PC-3 (cell line): Measurements from ENCODE around the gene RAD54L2. TPM values are rescaled to one million over a fixed set of nuclear protein-coding genes. Genes with fewer than 3 reads are reported as not detected.

ENCODE experiments used
- ATAC-seq: fragments of 200-7000 bp; cut with Tn5 transposase; 2 replicates; pipeline ENCODE4 v1.9.1; 2020; ENCODE audit warnings: mild to moderate bottlenecking, moderate library complexity
- BruUV-seq: library from RNA; stranded (reverse); fragments of 400-500 nt; replicated peaks from 2 replicates; lab custom pipeline; 2021; lab: Mats Ljungman, UMichigan
- CTCF ChIA-PET: fragments of 300-600 bp; sonication (Branson Sonifier 250); formaldehyde crosslinking; loops from one replicate; lab custom pipeline; 2022; ENCODE audit warnings: antibody characterized with exemption; lab: Charles Lee
- POLR2A ChIA-PET: fragments of 300-600 bp; sonication (Branson Sonifier 250); formaldehyde crosslinking; loops from one replicate; lab custom pipeline; 2022; ENCODE audit warnings: antibody characterized with exemption; ENCODE audit not compliant: unreplicated experiment; lab: Charles Lee
- DNase-seq: peaks from one replicate; pipeline ENCODE4 v3.0.0-alpha.2; 2015
- H2AFZ ChIP-seq: fragments of 300-600 bp; sonication (generic); 2 replicates; pipeline ENCODE4 v1.6.0; 2016; ENCODE audit warnings: antibody characterized with exemption, low read length
- H3F3A ChIP-seq: fragments of 300-600 bp; sonication (generic); one replicate; pipeline ENCODE4 v1.6.0; 2017; ENCODE audit warnings: antibody characterized with exemption, low read length, control low read depth, mild to moderate bottlenecking; ENCODE audit not compliant: unreplicated experiment
- H3K27ac ChIP-seq: fragments of 300-600 bp; sonication (generic); 2 replicates; pipeline ENCODE4 v1.5.1; 2016; ENCODE audit warnings: mild to moderate bottlenecking, low read length
- H3K27me3 ChIP-seq: fragments of 300-600 bp; sonication (generic); 2 replicates; pipeline ENCODE4 v1.6.1; 2016; ENCODE audit warnings: low read length, mixed read lengths
- H3K36me3 ChIP-seq: fragments of 300-600 bp; sonication (generic); 2 replicates; pipeline ENCODE4 v1.6.1; 2016; ENCODE audit warnings: low read depth, mixed run types, low read length, mixed read lengths
- H3K4me1 ChIP-seq: fragments of 300-600 bp; sonication (generic); 2 replicates; pipeline ENCODE4 v1.5.1; 2016; ENCODE audit warnings: low read length; ENCODE audit not compliant: insufficient read depth
- H3K4me2 ChIP-seq: fragments of 300-600 bp; sonication (generic); 2 replicates; pipeline ENCODE4 v1.6.0; 2016; ENCODE audit warnings: low read length
- H3K4me3 ChIP-seq: fragments of 300-600 bp; sonication (generic); 2 replicates; pipeline ENCODE4 v1.5.1; 2016; ENCODE audit warnings: mild to moderate bottlenecking, low read length, mixed read lengths
- H3K79me2 ChIP-seq: fragments of 300-600 bp; sonication (generic); 2 replicates; pipeline ENCODE4 v1.6.1; 2017; ENCODE audit warnings: low read length, mixed read lengths
- H3K9ac ChIP-seq: fragments of 300-600 bp; sonication (generic); 2 replicates; pipeline ENCODE4 v1.6.0; 2016; ENCODE audit warnings: mild to moderate bottlenecking, low read length
- H3K9me2 ChIP-seq: fragments of 300-600 bp; sonication (generic); replicated peaks from 2 replicates; pipeline ENCODE4 v1.6.1; 2016; ENCODE audit warnings: mixed run types, low read length, mixed read lengths
- H3K9me3 ChIP-seq: fragments of 300-600 bp; sonication (generic); 2 replicates; pipeline ENCODE4 v1.6.1; 2016; ENCODE audit warnings: low read length, mixed read lengths
- H4K20me1 ChIP-seq: fragments of 300-600 bp; sonication (generic); 2 replicates; pipeline ENCODE4 v1.6.1; 2016; ENCODE audit warnings: low read length, mixed read lengths
- CTCF ChIP-seq: fragments of 300-600 bp; sonication (generic); conservative IDR thresholded peaks from 2 replicates; pipeline ENCODE4 v1.5.1; 2017; ENCODE audit warnings: antibody characterized with exemption, low read depth, mild to moderate bottlenecking, low read length
- EZH2 ChIP-seq: fragments of 300-600 bp; sonication (generic); IDR thresholded peaks from one replicate; pipeline ENCODE4 v1.6.1; 2017; ENCODE audit warnings: antibody characterized with exemption, mild to moderate bottlenecking, low read length; ENCODE audit not compliant: unreplicated experiment
- EZH2phosphoT487 ChIP-seq: fragments of 300-600 bp; sonication (generic); IDR thresholded peaks from 2 replicates; pipeline ENCODE4 v1.6.1; 2018; ENCODE audit warnings: mild to moderate bottlenecking, antibody characterized with exemption, low read length, borderline replicate concordance
- intact Hi-C: fragments of 100-400 bp; cut with micrococcal nuclease; formaldehyde crosslinking; loops from 2 replicates; pipeline ENCODE4 v1.9.0; 2023
- total RNA-seq: library from RNA; depleted of rRNA; stranded (reverse); fragments of >200 nt; gene quantifications from 2 replicates; pipeline ENCODE4 v1.2.3, GENCODE V29; 2014

RAD54L2 gene
- total RNA-seq, 1 experiment from 2014 or later = 17.7 TPM

DNA sequence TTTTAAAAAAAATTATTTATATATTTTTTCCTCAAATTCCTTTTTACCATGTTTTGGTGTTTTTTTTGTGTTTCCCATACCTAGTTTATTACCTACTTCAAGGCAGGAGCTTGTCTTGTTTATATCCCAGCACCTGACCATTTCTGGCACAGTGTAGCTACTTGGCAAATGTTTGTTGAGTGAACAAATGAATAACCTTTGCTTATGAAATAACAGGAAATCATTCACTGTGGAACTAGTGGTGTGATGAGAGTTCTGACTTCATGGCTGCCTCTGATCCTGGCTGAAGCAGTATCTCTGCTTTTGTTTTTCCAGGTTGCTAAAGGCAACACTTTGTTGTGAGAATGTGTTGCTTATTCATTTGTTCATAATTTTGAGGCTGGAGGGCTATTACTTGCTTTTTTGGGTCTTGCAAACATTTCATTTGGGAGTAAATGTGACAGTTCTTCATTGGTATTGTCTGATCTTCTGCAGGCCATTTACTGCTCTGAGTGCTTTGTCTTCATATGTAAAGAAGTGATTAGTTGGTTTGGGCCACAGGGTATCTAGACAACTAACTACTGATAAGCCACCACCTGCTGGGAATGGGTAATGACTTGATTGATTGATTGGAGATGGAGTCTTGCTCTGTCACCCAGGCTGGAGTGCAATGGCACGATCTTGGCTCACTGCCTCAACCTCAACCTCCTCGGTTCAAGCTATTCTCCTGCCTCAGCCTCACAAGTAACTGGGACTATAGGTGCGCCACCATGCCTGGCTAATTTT is 5.7 kb downstream of the RAD54L2 start:
- intact Hi-C loops = no loop called here
- Histone ChIP-seq H3K9ac (no peak overlapping the region), H3K27ac (no peak overlapping the region), H3K27me3 (no peaks in the 10 kb centered on the region), H4K20me1 (peaks cover 6% of the 10 kb centered on the region; the same call in 1 of the 2 replicates), H2AFZ (no peak overlapping the region), H3F3A (no peaks in the 10 kb centered on the region), H3K9me2 (no peaks in the 10 kb centered on the region), H3K4me3 (no peak overlapping the region), H3K79me2 (peaks cover 50% of the 10 kb centered on the region), H3K9me3 (no peaks in the 10 kb centered on the region), H3K36me3 (peaks cover 11% of the 10 kb centered on the region), H3K4me1 (peaks cover 8% of the 10 kb centered on the region), H3K4me2 (no peak overlapping the region)
- DNase-seq (no peak), ATAC-seq (no peak)
- no peak for TF ChIP-seq EZH2phosphoT487
- TF ChIP-seq EZH2 = no peak
- TF ChIP-seq CTCF = no peak
- CTCF ChIA-PET = no interaction called here
- no TSS peak for BruUV-seq
- POLR2A ChIA-PET = no interaction called here

DNA sequence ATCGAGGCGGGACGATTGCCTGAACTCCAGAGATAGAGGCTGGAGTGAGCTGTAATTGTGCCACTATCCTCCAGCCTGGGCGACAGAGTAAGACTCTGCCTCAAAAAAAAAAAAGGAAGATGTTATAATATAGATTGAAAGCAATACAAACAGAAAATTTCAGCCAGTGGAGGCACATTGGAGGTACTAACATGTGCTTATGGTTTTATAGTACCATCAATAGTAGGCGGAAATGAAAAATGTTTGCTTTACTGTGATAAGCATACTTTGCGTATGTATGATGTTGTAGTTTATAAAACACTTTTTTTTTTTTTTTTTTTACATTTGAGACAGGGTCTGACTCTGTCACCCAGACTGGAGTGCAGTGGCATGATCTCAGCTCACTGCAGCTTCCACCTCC is 8.8 kb downstream of the RAD54L2 start:
- no peak overlapping the region for H3K4me3 ChIP-seq
- ATAC-seq = no peak
- H3F3A ChIP-seq = no peaks in the 10 kb centered on the region
- DNase-seq = no peak
- POLR2A ChIA-PET = interaction anchor here (0.5 kb wide), 1 partner anchor 103 kb away, joined by 10 read pairs; no protein-coding TSS in a partner anchor
- H3K9me2 ChIP-seq = no peaks in the 10 kb centered on the region
- H3K27ac ChIP-seq = no peak overlapping the region
- no peaks in the 10 kb centered on the region for H3K4me1 ChIP-seq
- H4K20me1 ChIP-seq = no peaks in the 10 kb centered on the region
- BruUV-seq = no TSS peak
- H3K9ac ChIP-seq = no peak overlapping the region
- H2AFZ ChIP-seq = no peak overlapping the region
- peaks cover 20% of the 10 kb centered on the region for H3K79me2 ChIP-seq
- intact Hi-C loops = no loop called here
- H3K4me2 ChIP-seq = no peak overlapping the region
- CTCF ChIA-PET = no interaction called here
- peaks cover 13% of the 10 kb centered on the region for H3K36me3 ChIP-seq
- H3K27me3 ChIP-seq = no peaks in the 10 kb centered on the region
- H3K9me3 ChIP-seq = no peaks in the 10 kb centered on the region
- TF ChIP-seq CTCF (no peak), EZH2 (no peak), EZH2phosphoT487 (no peak)

DNA sequence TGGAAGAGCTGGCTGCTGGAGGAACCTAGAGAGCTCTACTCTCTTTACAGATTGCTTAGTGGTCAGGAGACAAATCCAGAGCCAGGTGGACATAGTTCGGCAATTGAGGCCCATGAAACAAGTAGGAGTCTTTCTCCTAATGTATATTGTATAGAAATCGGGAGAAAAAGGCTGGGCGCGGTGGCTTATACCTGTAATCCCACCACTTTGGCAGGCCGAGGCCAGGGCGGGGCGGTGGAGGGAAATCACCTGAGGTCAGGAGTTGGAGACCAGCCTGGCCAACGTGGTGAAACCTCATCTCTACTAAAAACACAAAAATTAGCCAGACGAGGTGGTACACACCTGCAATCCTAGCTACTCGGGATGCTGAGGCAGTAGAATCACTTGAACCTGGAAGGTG is 10.8 kb downstream of the RAD54L2 start:
- Histone ChIP-seq H4K20me1 (no peaks in the 10 kb centered on the region), H3K27me3 (no peaks in the 10 kb centered on the region), H3K9me2 (no peaks in the 10 kb centered on the region), H3K36me3 (0 out of 2 replicates have a peak, but pooled peaks cover 10% of the 10 kb centered on the region), H3F3A (no peaks in the 10 kb centered on the region), H3K9me3 (no peaks in the 10 kb centered on the region), H3K9ac (no peak overlapping the region), H3K4me2 (no peak overlapping the region), H3K27ac (no peak overlapping the region), H3K4me3 (no peak overlapping the region), H2AFZ (no peak overlapping the region), H3K4me1 (no peaks in the 10 kb centered on the region), H3K79me2 (peaks cover 16% of the 10 kb centered on the region)
- ATAC-seq = no peak
- CTCF ChIA-PET = no interaction called here
- intact Hi-C loops = no loop called here
- TF ChIP-seq EZH2phosphoT487 (no peak), EZH2 (no peak), CTCF (no peak)
- POLR2A ChIA-PET = no interaction called here
- no TSS peak for BruUV-seq
- no peak for DNase-seq
